A549 (cell line): Measurements from ENCODE around the gene ASXL3. TPM values are rescaled to one million over a fixed set of nuclear protein-coding genes. Genes with fewer than 3 reads are reported as not detected.

Experiments used
- ATAC-seq, 2 experiments: fragments of 200-7000 bp in 1 of 2; fragments of >200 bp in 1 of 2; cut with Nextera tagmentation in 1 of 2; cut with Tn5 transposase in 1 of 2; 3 replicates each; pipeline versions ENCODE4 v1.8.0 to v1.9.1; 2018 to 2020; ENCODE audit warnings: mild to moderate bottlenecking in 1 of 2, moderate library complexity in 1 of 2
- CTCF ChIA-PET: fragments of 300-600 bp; sonication (Branson Sonifier 250); formaldehyde crosslinking; extraction: SDS; loops from one replicate; lab custom pipeline; 2021; ENCODE audit warnings: antibody characterized with exemption, inconsistent platforms; lab: Yijun Ruan, JAX
- POLR2A ChIA-PET: fragments of 350-600 bp; formaldehyde crosslinking; extraction: SDS; loops from one replicate; lab custom pipeline; 2021; ENCODE audit warnings: antibody characterized with exemption, inconsistent platforms; lab: Yijun Ruan, JAX
- DNase-seq, 2 experiments: peaks; one replicate each; pipeline versions ENCODE4 v3.0.0 to v3.0.0-alpha.2; 2011 to 2016; ENCODE audit warnings: low read depth in 1 of 2, low spot score in 1 of 2
- FAIRE-seq: peaks from 2 replicates; lab custom pipeline; 2011; peaks lifted over from hg19 to GRCh38; lab: Jason Lieb, UNC
- H3K27ac ChIP-seq, 2 experiments: fragments of >200 bp; sonication (Bioruptor Twin); formaldehyde crosslinking; 3 replicates each; pipeline ENCODE4 v1.5.1; 2016 to 2017
- H3K4me1 ChIP-seq: fragments of >200 bp; sonication (Bioruptor Twin); formaldehyde crosslinking; 3 replicates; pipeline ENCODE4 v1.6.1; 2016
- H3K4me2 ChIP-seq: fragments of >200 bp; sonication (Bioruptor Twin); formaldehyde crosslinking; 3 replicates; pipeline ENCODE4 v1.6.1; 2016
- H3K4me3 ChIP-seq: fragments of >200 bp; sonication (Bioruptor Twin); formaldehyde crosslinking; 3 replicates; pipeline ENCODE4 v1.5.1; 2016
- H3K9me3 ChIP-seq: fragments of >200 bp; sonication (Bioruptor Twin); formaldehyde crosslinking; 3 replicates; pipeline ENCODE4 v1.6.1; 2016
- BHLHE40 ChIP-seq: IDR thresholded peaks from 2 replicates; pipeline ENCODE4 v1.6.1; 2012; ENCODE audit warnings: low read depth, low read length, inconsistent platforms
- CBX8 ChIP-seq: fragments of 200-600 bp; sonication (generic); IDR thresholded peaks from 2 replicates; pipeline ENCODE4 v1.6.1; 2016
- EP300 ChIP-seq, 2 experiments: fragments of >200 bp; sonication (Bioruptor Twin); formaldehyde crosslinking; IDR thresholded peaks; 2 replicates in 1 of 2; 3 replicates in 1 of 2; pipeline ENCODE4 v1.6.1; 2016 to 2017
- ESRRA ChIP-seq: fragments of 150-350 bp; IDR thresholded peaks from 2 replicates; pipeline ENCODE4 v1.6.1; 2014; ENCODE audit warnings: mild to moderate bottlenecking, low read length, borderline replicate concordance
- FOSL2 ChIP-seq, 2 experiments: fragments of 450-650 bp in 1 of 2; fragments of >200 bp in 1 of 2; sonication (Bioruptor Twin) in 1 of 2; formaldehyde crosslinking; IDR thresholded peaks; 2 replicates each; pipeline versions ENCODE4 v1.5.0 to v1.6.1; 2016 to 2020; ENCODE audit warnings: mild to moderate bottlenecking in 1 of 2, moderate library complexity in 1 of 2
- FOXS1 ChIP-seq: fragments of 250-450 bp; sonication (Bioruptor Pico); IDR thresholded peaks from 2 replicates; pipeline ENCODE4 v1.5.0; 2020; ENCODE audit warnings: mild to moderate bottlenecking, moderate library complexity
- HDAC2 ChIP-seq: fragments of 200-600 bp; sonication (generic); IDR thresholded peaks from 2 replicates; pipeline ENCODE4 v1.6.1; 2016
- JUNB ChIP-seq: fragments of >200 bp; sonication (Bioruptor Twin); formaldehyde crosslinking; IDR thresholded peaks from 2 replicates; pipeline ENCODE4 v1.6.1; 2016
- MAFK ChIP-seq: fragments of 450-650 bp; IDR thresholded peaks from 2 replicates; pipeline ENCODE4 v1.6.1; 2014; ENCODE audit not compliant: partially characterized antibody
- MAZ ChIP-seq: fragments of 150-350 bp; IDR thresholded peaks from 2 replicates; pipeline ENCODE4 v1.6.1; 2014; ENCODE audit warnings: antibody characterized with exemption, low read depth, low read length, borderline replicate concordance
- MYC ChIP-seq: IDR thresholded peaks from 2 replicates; pipeline ENCODE4 v1.6.1; 2012; ENCODE audit warnings: mild to moderate bottlenecking, inconsistent platforms, low read length, improper control_type of control experiment, borderline replicate concordance
- POLR2AphosphoS2 ChIP-seq: conservative IDR thresholded peaks from 2 replicates; pipeline ENCODE4 v1.6.1; 2012; ENCODE audit warnings: low read length, improper control_type of control experiment, inconsistent platforms
- RARB ChIP-seq: fragments of 250-450 bp; sonication (Bioruptor Pico); IDR thresholded peaks from 2 replicates; pipeline ENCODE4 v1.8.0; 2021; ENCODE audit warnings: mild to moderate bottlenecking, moderate library complexity
- RCOR1 ChIP-seq: fragments of 150-350 bp; IDR thresholded peaks from 2 replicates; pipeline ENCODE4 v1.6.1; 2014; ENCODE audit warnings: antibody characterized with exemption, low read length, low read depth
- RFX5 ChIP-seq: fragments of 450-650 bp; IDR thresholded peaks from 2 replicates; pipeline ENCODE4 v1.7.1; 2014; ENCODE audit warnings: antibody characterized with exemption, mild to moderate bottlenecking, moderate library complexity
- SREBF2 ChIP-seq: fragments of 450-650 bp; IDR thresholded peaks from 2 replicates; pipeline ENCODE4 v1.6.1; 2014; ENCODE audit warnings: mild to moderate bottlenecking, moderate library complexity
- TFCP2L1 ChIP-seq: fragments of 250-450 bp; sonication (Bioruptor Pico); IDR thresholded peaks from 2 replicates; pipeline ENCODE4 v1.5.0; 2021; ENCODE audit warnings: mild to moderate bottlenecking
- TP53 ChIP-seq: fragments of 250-450 bp; sonication (Bioruptor Pico); IDR thresholded peaks from 2 replicates; pipeline ENCODE4 v1.5.0; 2021; ENCODE audit warnings: mild to moderate bottlenecking, moderate library complexity
- ZC3H11A ChIP-seq: fragments of 450-650 bp; IDR thresholded peaks from 2 replicates; pipeline ENCODE4 v1.6.1; 2014; ENCODE audit warnings: antibody characterized with exemption, mild to moderate bottlenecking
- ZNF302 ChIP-seq: fragments of 250-450 bp; sonication (Bioruptor Pico); IDR thresholded peaks from 2 replicates; pipeline ENCODE4 v1.9.0; 2021; ENCODE audit warnings: inconsistent platforms, mild to moderate bottlenecking, moderate library complexity
- WGBS: methylation state at CpG from one replicate; pipeline ENCODE4 v1.1.6; 2017; ENCODE audit errors: missing lambda C conversion rate; 5-methylcytosine and 5-hydroxymethylcytosine counted together
- polyA plus RNA-seq, 4 experiments: library from polyadenylated mRNA; depleted of rRNA in 3 of 4; stranded (reverse); fragments of >200 nt; fragmentation: RNase III in 1 of 4; extraction: RNeasy Plus Mini Kit Qiagen cat#74134 plus additional on column Dnase treatment in 1 of 4; gene quantifications; 2 replicates in 3 of 4; 3 replicates in 1 of 4; pipeline ENCODE4 v1.2.3, GENCODE V29; 2011 to 2017
- TF ChIP-seq, protein P1 (sequence below): fragments of 250-450 bp; sonication (Bioruptor Pico); IDR thresholded peaks from 2 replicates; pipeline ENCODE4 v1.5.0; 2021; ENCODE audit warnings: mild to moderate bottlenecking, moderate library complexity, borderline replicate concordance
- TF ChIP-seq, protein P2 (sequence below): fragments of 150-350 bp; IDR thresholded peaks from 2 replicates; pipeline ENCODE4 v1.6.1; 2014; ENCODE audit warnings: low read depth, mild to moderate bottlenecking, low read length
- TF ChIP-seq, protein P3 (sequence below): fragments of >200 bp; sonication (Bioruptor Twin); formaldehyde crosslinking; IDR thresholded peaks from 3 replicates; pipeline ENCODE4 v1.5.1; 2016
- TF ChIP-seq, protein P4 (sequence below): IDR thresholded peaks from 2 replicates; pipeline ENCODE4 v1.6.1; 2012; ENCODE audit warnings: low read depth, borderline replicate concordance

Gene ASXL3
- polyA plus RNA-seq, 2 of the 4 experiments (the other 2 are of a cell fraction), result not detected

DNA sequence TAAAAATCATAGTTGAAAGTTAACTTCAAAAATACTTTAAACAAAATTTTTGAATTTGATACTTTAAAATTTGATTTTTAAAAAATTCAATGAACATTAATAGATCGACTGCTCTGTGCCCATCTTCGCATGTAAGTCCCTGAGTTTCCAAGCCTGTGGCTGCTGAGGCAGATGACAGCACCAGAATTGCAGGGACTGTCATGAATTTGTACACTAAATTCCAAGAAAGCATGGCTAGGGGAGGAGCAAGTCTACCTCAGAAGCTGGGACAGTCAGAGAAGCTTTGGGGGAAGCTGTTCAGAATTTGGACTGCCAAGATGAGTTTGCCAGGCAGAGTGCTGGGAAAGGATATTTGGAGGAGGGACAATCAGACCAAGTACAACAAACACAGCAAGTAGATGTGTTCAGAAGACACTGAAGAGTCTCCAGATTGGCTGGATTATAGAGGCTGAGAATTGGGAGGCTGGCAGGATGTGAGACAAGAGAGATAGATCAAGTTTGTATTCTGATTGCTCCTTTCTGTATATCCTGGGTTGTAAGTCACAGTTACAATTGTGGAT is 79.0 kb downstream of the ASXL3 start (continued):
- TF ChIP-seq MAZ, result no peak
- no peak for TF ChIP-seq ZC3H11A
- TF ChIP-seq RCOR1, result no peak
- no peak for TF ChIP-seq ZNF302 (CRISPR knock-in tag)
- no peak for TF ChIP-seq RARB (CRISPR knock-in tag)

DNA sequence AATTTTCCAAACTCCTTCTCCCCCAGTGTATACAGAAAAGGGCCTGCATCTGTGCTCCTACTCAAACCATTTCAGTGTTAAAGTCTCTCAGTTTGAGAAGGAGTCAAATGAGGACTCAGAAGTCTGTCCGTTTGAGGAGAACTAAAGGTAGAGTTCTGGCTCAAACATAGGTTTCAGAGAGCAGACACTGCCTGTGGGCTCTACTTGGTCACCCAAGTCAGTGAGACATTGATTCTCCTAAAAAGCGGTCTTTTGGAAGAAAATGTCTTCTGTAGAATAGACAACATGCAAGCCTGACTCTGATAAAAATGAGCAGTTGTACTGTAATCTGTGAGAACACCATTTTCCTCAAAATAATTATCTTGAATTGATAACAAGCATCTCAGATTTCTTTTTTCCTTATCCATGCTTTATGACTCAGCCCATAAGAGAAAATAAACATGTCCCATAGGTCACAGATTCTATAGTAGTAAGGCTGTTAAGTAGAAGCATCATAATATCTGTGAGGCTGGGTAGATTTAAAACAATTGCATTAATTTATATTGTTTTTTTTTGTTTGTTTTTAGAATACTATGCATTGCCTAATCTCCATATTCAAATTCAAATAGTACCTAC is 82.8 kb downstream of the ASXL3 start:
- no peak overlapping the region for H3K4me2 ChIP-seq
- ChIA-PET CTCF (no interaction called here), POLR2A (no interaction called here)
- 0% methylated on average over 2 of the region's 2 CpGs for WGBS
- TF ChIP-seq SREBF2 (no peak), CBX8 (no peak), TFCP2L1 (CRISPR knock-in tag) (no peak)
- TF ChIP-seq, protein P1, sequence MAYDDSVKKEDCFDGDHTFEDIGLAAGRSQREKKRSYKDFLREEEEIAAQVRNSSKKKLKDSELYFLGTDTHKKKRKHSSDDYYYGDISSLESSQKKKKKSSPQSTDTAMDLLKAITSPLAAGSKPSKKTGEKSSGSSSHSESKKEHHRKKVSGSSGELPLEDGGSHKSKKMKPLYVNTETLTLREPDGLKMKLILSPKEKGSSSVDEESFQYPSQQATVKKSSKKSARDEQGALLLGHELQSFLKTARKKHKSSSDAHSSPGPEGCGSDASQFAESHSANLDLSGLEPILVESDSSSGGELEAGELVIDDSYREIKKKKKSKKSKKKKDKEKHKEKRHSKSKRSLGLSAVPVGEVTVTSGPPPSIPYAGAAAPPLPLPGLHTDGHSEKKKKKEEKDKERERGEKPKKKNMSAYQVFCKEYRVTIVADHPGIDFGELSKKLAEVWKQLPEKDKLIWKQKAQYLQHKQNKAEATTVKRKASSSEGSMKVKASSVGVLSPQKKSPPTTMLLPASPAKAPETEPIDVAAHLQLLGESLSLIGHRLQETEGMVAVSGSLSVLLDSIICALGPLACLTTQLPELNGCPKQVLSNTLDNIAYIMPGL, result no peak
- ATAC-seq (no peak), FAIRE-seq (no peak), DNase-seq (no peak)
- no peak overlapping the region for H3K27ac ChIP-seq
- H3K4me3 ChIP-seq, result no peak overlapping the region
- H3K4me1 ChIP-seq, result no peaks in the 10 kb centered on the region
- no peaks in the 10 kb centered on the region for H3K9me3 ChIP-seq

DNA sequence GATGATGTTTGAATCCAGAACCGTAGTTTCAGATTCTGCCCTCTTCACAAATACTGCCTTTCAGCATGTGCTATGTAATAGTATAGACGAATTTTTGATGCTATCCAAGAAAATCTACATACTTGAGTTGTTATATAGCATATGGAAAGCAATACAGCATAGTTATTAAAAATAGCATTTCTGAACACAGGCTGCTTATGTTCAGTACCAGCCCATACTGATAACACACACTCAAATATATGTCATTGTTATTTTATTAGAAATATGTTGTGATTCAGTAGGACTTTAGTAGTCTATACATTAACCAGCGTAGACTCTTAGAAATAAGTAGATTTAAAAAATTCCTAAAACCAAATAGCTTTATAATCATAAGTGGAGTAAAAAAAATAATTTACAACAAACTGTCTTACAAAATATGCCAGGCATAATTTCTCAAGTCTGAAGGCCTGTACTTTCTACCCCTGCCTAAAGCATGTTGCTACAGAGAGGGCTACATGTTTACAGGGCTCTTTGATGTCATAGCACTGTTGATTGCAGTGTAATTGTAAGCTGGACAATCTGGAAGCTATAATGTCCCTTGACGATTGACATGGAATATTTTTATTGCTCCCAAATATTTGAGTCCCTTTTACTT is 86.3 kb downstream of the ASXL3 start:
- ATAC-seq, result no peak
- TF ChIP-seq BHLHE40 (no peak), RCOR1 (no peak), JUNB (no peak), POLR2AphosphoS2 (no peak), MAFK (no peak), RFX5 (no peak), TP53 (CRISPR knock-in tag) (no peak), FOSL2 (IDR thresholded peaks at IDR 0.05) (no peak), FOSL2 (CRISPR knock-in tag; IDR thresholded peaks at IDR 0.05) (no peak), FOXS1 (CRISPR knock-in tag) (no peak), MYC (no peak), HDAC2 (no peak), ESRRA (no peak), EP300 (IDR thresholded peaks at IDR 0.05) (no peak), ZC3H11A (no peak)
- TF ChIP-seq, protein P2, sequence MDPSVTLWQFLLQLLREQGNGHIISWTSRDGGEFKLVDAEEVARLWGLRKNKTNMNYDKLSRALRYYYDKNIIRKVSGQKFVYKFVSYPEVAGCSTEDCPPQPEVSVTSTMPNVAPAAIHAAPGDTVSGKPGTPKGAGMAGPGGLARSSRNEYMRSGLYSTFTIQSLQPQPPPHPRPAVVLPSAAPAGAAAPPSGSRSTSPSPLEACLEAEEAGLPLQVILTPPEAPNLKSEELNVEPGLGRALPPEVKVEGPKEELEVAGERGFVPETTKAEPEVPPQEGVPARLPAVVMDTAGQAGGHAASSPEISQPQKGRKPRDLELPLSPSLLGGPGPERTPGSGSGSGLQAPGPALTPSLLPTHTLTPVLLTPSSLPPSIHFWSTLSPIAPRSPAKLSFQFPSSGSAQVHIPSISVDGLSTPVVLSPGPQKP, result no peak
- TF ChIP-seq, protein P3, sequence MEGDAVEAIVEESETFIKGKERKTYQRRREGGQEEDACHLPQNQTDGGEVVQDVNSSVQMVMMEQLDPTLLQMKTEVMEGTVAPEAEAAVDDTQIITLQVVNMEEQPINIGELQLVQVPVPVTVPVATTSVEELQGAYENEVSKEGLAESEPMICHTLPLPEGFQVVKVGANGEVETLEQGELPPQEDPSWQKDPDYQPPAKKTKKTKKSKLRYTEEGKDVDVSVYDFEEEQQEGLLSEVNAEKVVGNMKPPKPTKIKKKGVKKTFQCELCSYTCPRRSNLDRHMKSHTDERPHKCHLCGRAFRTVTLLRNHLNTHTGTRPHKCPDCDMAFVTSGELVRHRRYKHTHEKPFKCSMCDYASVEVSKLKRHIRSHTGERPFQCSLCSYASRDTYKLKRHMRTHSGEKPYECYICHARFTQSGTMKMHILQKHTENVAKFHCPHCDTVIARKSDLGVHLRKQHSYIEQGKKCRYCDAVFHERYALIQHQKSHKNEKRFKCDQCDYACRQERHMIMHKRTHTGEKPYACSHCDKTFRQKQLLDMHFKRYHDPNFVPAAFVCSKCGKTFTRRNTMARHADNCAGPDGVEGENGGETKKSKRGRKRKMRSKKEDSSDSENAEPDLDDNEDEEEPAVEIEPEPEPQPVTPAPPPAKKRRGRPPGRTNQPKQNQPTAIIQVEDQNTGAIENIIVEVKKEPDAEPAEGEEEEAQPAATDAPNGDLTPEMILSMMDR, result no peak
- TF ChIP-seq, protein P4, sequence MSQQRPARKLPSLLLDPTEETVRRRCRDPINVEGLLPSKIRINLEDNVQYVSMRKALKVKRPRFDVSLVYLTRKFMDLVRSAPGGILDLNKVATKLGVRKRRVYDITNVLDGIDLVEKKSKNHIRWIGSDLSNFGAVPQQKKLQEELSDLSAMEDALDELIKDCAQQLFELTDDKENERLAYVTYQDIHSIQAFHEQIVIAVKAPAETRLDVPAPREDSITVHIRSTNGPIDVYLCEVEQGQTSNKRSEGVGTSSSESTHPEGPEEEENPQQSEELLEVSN, result no peak
- TF ChIP-seq, all 56 proteins: peak for 0
- Histone ChIP-seq H3K4me2 (no peak overlapping the region), H3K27ac (no peak overlapping the region), H3K4me3 (no peak overlapping the region), H3K9me3 (no peaks in the 10 kb centered on the region), H3K4me1 (no peaks in the 10 kb centered on the region)
- 1% methylated on average over 4 of the region's 4 CpGs for WGBS
- CTCF ChIA-PET, result no interaction called here
- DNase-seq (no peak), FAIRE-seq (no peak)
- POLR2A ChIA-PET, result no interaction called here
